ENCODE measurements around the gene PDSS1.

Gene PDSS1

DNA sequence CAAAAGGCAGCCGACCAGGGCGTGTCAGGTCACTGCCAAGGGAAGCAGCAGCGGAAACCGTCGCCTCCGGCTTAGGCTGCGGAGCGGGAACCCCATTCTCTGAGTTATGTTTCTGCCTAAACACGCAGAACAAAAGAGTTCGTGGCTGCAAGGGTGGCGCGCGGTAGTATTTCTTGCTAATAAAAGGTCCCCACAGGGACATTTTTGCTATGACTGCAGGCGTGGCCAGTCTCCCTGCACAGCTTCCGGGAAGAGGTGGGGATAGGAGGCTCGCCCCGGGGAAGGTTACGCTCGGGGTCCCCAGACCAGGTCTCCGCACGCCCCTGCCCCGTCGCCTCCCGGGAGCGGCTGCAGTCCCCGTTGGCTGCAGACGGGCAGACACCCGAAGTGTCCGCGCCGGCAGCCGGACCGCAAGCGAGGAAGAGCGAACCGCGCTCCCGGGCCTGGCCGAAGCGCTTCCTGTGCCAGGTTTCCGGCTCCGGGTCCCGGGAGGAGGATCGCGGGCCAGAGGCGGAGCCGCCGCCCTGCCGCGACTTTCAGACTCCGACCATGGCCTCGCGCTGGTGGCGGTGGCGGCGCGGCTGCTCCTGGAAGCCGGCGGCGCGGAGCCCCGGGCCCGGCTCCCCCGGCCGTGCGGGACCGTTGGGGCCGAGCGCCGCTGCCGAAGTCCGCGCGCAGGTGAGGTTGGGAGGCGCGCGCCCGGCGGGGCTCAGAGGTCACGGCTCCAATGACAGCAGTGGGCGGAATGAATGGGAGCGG is at the start of gene PDSS1:
PDSS1 (plus strand) TSS at position 539 of the 759 bp plus-strand sequence; CDS start at position 550, 11 bp downstream.
- TF ChIP-seq CTCF (IDR thresholded peaks at IDR 0.05): no peak

DNA sequence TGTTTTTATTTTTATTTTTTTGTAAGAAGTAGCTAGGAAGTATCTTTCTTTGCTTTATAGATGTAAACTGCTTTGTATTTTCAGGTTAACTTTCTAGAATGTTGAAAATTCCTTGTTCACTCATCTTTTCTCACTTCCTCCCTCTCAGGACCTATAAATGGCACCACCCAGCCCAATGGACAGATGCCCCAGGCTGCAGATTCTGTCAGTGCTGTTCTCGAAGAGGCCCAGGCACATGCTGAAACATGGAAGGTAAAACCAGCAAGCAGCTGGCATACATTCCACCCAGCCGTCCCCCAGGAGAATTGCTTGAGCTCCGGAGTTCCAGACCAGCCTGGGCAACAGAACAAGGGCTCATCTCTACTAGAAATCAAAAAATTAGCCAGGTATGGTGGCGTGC is 47.1 kb upstream of the PDSS1 start:
- TF ChIP-seq CTCF (IDR thresholded peaks at IDR 0.05): no peak

DNA sequence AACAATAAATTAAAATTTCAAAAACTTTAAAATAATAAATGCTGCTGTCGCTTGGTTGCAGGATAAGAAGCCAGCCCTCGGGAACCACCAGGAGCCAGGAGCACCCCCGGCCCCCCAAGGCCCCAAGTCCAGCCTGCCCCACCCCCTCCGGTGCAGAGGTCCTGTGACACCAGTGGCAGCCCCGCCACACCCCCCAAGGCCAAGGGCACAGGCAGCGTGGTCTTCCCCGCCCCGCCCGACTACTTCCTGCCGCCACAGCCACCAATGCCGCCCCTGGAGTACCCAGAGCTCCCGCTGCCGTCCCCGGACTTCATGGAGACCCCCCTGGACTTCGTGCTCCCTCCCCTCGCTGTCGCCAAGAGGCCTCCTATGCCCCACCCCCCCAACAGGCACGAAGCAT is 44.5 kb upstream of the PDSS1 start:
- no peak for TF ChIP-seq CTCF (IDR thresholded peaks at IDR 0.05)

- no peak for TF ChIP-seq CTCF (IDR thresholded peaks at IDR 0.05)
Measured at GRCh38 chr10:26655746-26656145, 41.8 kb upstream of the PDSS1 start.

GRCh38 chr10:26662864-26663263 is 34.6 kb upstream of the PDSS1 start:
- no peak for TF ChIP-seq CTCF (IDR thresholded peaks at IDR 0.05)

- no peak for TF ChIP-seq CTCF (IDR thresholded peaks at IDR 0.05)
Measured at GRCh38 chr10:26665080-26666048, 32.1 kb upstream of the PDSS1 start.

- TF ChIP-seq CTCF (IDR thresholded peaks at IDR 0.05): no peak
Measured at GRCh38 chr10:26675873-26676257, 21.6 kb upstream of the PDSS1 start.

Measured in LNCAP (cell line).